ENCODE measurements around the gene PSG4.
"Not testable (repeated sequence)": the region's sequence is repeated elsewhere in the genome, so short reads cannot be mapped to it uniquely, and the experiment has no call there.

The PSG4 gene

DNA sequence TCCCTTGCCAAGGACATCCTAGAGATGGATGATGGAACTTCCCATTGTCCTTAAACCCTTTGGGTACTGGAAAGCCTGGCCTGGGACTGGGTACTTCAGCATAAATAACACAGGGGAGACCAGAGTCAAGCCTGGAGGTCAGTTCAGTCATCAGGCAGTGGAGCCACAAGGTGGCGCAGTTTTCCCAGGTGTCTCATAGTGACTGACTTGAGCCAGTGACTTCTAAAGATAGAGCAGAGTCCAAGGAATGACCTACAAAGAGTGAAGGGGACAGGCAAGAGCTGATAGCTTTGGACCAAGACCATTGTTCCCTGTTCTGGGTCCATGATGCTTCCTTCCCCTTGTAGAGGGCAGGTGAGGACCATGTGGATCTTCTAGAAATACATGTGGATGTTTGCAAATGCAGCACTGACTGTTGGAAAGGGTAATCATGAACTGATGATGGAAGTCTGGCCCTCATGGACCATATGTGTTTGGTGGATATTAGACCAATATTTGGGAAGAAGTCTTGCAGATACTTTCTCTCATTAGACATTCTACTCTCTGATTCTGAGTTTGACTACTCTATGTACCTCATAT lies 25.8 kb downstream of the PSG4 start:
- not testable (repeated sequence) for H3K27me3 ChIP-seq (replicated peaks; ENCODE audit: control insufficient read depth, insufficient read depth, low read length); H3K4me3 ChIP-seq (replicated peaks; ENCODE audit: low read depth, low read length); DNase-seq (ENCODE audit: extremely low read depth, insufficient read length); H3K36me3 ChIP-seq (ENCODE audit: control insufficient read depth, insufficient read depth, low read length)
- TF ChIP-seq, protein P1, sequence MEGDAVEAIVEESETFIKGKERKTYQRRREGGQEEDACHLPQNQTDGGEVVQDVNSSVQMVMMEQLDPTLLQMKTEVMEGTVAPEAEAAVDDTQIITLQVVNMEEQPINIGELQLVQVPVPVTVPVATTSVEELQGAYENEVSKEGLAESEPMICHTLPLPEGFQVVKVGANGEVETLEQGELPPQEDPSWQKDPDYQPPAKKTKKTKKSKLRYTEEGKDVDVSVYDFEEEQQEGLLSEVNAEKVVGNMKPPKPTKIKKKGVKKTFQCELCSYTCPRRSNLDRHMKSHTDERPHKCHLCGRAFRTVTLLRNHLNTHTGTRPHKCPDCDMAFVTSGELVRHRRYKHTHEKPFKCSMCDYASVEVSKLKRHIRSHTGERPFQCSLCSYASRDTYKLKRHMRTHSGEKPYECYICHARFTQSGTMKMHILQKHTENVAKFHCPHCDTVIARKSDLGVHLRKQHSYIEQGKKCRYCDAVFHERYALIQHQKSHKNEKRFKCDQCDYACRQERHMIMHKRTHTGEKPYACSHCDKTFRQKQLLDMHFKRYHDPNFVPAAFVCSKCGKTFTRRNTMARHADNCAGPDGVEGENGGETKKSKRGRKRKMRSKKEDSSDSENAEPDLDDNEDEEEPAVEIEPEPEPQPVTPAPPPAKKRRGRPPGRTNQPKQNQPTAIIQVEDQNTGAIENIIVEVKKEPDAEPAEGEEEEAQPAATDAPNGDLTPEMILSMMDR (IDR thresholded peaks at IDR 0.05; ENCODE audit: insufficient read depth, low read length, poor library complexity, severe bottlenecking), result peak; percentile 9

DNA sequence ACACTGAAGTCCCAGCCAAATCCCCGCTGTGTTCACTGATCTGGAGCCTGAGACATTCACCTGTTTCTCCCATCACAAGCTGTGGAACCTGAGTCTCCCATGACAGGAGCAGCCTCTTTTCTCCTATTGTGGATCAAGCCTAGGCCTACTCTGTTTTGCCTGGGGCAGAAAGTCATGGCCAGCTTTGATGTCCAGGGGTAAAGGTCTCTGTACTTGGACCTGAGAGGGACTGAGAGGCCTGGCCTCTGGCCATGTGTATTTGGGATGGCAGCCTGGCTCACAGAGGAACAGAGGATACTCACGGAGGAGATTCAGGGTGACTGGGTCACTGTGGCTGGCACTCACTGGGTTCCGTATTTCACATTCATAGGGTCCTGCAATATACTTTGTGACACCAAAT lies 26.9 kb downstream of the PSG4 start:
- not testable (repeated sequence) for H3K36me3 ChIP-seq (ENCODE audit: control insufficient read depth, insufficient read depth, low read length); H3K4me3 ChIP-seq (replicated peaks; ENCODE audit: low read depth, low read length); DNase-seq (ENCODE audit: extremely low read depth, insufficient read length); H3K27me3 ChIP-seq (replicated peaks; ENCODE audit: control insufficient read depth, insufficient read depth, low read length)

DNA sequence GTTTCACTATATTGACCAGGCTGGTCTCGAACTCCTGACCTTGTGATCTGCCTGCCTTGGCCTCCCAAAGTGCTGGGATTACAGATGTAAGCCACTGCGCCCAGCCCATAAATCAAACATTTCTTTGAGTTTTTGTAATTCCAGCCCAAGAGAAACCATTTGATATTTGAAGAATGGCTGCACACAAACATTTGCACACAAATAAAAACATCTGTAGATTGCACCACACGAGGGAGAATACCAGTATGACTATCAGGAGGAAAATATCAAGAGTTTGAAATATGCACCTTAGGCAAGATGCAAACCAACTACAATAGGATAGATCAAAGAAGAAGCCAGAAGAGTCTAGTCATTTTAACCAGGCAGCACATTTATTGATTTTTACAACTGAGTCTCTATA lies 39.5 kb downstream of the PSG4 start:
- DNase-seq (ENCODE audit: extremely low read depth, insufficient read length); H3K4me3 ChIP-seq (replicated peaks; ENCODE audit: low read depth, low read length); H3K27me3 ChIP-seq (replicated peaks; ENCODE audit: control insufficient read depth, insufficient read depth, low read length); H3K36me3 ChIP-seq (ENCODE audit: control insufficient read depth, insufficient read depth, low read length): not testable (repeated sequence)

DNA sequence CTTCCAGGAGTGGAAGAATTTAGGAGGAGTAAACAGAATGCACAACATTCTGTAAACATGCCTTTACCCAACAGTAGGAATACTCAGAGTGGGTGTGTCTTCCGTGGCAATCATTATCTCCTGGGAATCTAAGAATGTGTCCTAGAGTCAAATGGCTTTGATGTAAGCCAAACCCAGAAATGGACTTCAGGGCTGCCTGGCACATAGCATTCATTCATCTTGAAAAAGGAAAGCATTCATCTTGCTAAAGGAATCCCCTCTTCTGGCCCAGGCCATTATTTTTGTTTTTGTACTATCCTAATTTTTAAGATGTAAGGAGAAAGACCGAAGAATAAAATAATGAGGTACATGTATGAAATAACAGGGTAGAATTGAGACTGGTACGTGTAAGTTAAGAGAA lies 42.3 kb downstream of the PSG4 start:
- H3K4me3 ChIP-seq (replicated peaks; ENCODE audit: low read depth, low read length); H3K27me3 ChIP-seq (replicated peaks; ENCODE audit: control insufficient read depth, insufficient read depth, low read length); DNase-seq (ENCODE audit: extremely low read depth, insufficient read length); H3K36me3 ChIP-seq (ENCODE audit: control insufficient read depth, insufficient read depth, low read length): not testable (repeated sequence)

DNA sequence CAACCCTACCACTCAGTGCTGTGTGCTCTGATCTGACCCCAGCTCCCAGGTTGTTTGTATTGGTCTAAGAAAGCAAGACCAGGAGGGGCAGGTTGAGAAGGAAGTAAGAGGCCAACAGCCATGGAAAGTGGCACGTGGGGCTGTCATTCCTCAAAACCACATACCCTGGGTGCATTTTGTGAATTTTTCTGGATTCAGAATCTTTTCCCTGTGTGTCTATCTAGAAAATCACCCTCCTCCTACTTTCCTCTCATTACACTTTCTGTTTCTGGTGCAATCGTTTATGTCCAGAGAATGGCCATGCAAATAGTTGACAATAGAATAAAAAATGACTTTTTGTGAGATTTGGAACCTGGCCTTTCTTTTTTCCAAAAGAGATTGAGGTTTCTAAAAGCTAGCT lies 43.2 kb downstream of the PSG4 start:
- not testable (repeated sequence) for H3K4me3 ChIP-seq (replicated peaks; ENCODE audit: low read depth, low read length); DNase-seq (ENCODE audit: extremely low read depth, insufficient read length); H3K27me3 ChIP-seq (replicated peaks; ENCODE audit: control insufficient read depth, insufficient read depth, low read length); H3K36me3 ChIP-seq (ENCODE audit: control insufficient read depth, insufficient read depth, low read length)

DNA sequence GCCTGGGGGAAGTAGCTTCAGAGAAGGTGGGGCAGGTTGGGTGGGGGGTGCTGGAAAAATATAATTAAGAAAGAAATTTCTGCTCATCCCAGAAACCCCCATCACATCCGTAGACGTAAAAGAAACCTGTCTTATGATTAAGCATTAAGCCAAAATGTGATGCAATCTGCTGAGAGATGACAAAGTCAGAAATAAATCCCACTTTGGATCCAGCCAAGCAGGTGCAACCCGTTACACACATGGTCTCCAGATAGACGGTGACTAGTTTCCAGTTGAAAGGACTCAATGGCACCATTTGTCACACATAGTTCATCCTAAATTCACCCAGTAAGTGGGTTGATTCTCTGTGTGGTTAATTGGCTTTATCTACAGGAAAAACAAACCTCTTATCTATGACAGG lies 53.2 kb downstream of the PSG4 start:
- H3K36me3 ChIP-seq (ENCODE audit: control insufficient read depth, insufficient read depth, low read length), result no peaks in the 10 kb centered on the region
- TF ChIP-seq, protein P1 (IDR thresholded peaks at IDR 0.05; ENCODE audit: insufficient read depth, low read length, poor library complexity, severe bottlenecking), result no peak
- H3K27me3 ChIP-seq (replicated peaks; ENCODE audit: control insufficient read depth, insufficient read depth, low read length), result no peaks in the 10 kb centered on the region
- DNase-seq (ENCODE audit: extremely low read depth, insufficient read length), result no peak
- H3K4me3 ChIP-seq (replicated peaks; ENCODE audit: low read depth, low read length), result no peak overlapping the region

DNA sequence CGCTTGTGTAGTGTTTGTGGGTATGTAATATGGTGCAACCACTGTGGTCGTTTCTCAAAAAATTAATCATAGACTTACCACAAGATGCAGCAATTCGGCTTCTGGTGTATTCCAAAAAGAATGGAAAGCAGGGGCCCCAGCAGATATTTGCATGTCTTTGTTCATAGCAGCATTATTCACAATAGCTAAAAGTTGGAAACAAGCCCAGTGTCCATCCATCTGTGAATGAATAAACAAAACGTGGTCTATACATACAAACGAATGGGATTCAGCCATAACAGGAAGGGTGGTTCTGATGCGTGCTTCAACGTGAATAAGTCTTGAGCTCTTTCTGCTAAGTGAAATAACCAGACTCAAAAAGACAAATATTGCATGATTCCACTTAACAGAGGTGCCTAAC lies 55.6 kb downstream of the PSG4 start:
- not testable (repeated sequence) for H3K4me3 ChIP-seq (replicated peaks; ENCODE audit: low read depth, low read length); DNase-seq (ENCODE audit: extremely low read depth, insufficient read length); H3K27me3 ChIP-seq (replicated peaks; ENCODE audit: control insufficient read depth, insufficient read depth, low read length); H3K36me3 ChIP-seq (ENCODE audit: control insufficient read depth, insufficient read depth, low read length)

DNA sequence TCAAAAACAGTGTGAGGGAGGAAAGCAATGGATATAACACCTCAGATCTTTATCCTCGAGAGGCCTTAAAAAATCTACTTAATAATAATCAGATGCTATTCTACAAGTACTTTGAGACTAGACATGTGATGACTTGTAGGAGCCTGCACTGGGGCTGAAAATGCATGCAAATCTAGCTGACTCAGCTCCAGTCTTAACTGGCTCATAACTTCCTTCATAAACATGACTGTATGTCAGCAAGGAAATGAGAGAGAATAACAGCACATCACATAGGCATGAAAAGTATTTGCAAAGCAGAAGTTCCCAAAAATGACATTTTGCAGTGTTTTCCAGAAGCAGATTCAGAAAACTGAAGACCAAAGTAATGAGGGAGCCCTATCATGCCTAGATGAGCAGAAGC lies 57.2 kb downstream of the PSG4 start:
- TF ChIP-seq, protein P1 (IDR thresholded peaks at IDR 0.05; ENCODE audit: insufficient read depth, low read length, poor library complexity, severe bottlenecking), result no peak
- Histone ChIP-seq H3K27me3 (replicated peaks; ENCODE audit: control insufficient read depth, insufficient read depth, low read length) (no peaks in the 10 kb centered on the region), H3K36me3 (ENCODE audit: control insufficient read depth, insufficient read depth, low read length) (no peaks in the 10 kb centered on the region), H3K4me3 (replicated peaks; ENCODE audit: low read depth, low read length) (no peak overlapping the region)
- DNase-seq (ENCODE audit: extremely low read depth, insufficient read length), result no peak

Data from GM06990 (cell line).